Measurements from ENCODE around the gene SGSH. TPM values are rescaled to one million over a fixed set of nuclear protein-coding genes. Genes with fewer than 3 reads are reported as not detected.

Gene SGSH
- total and polyA plus RNA-seq, 3 donors from 2014 or later, result 19.8 to 50.3 (median 29.7) TPM

DNA sequence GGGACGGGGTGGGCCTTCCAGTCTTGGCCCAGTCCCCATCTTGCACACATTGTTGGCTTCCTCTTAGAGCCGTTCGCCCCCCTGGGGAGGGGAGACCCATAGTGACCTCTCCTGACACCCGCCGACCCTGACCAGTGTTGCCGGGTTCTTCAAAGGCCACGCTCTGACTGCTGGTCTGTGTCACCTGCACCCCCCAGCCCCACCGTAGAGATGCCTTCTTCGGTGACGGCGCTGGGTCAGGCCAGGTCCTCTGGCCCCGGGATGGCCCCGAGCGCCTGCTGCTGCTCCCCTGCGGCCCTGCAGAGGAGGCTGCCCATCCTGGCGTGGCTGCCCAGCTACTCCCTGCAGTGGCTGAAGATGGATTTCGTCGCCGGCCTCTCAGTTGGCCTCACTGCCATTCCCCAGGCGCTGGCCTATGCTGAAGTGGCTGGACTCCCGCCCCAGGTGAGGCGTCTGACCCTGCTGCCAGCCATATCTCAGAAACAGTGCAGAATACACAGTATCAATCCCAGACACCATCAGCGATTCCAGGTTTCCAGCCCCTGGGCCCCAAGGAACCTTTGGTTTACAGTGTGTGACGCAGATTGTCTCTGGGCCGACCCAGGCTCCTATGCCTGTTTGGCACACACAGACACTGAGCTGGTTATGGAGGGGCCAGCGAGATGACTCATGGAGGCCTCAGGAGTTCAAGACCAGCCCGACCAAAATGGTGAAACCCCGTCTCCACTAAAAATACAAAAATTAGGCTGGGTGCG lies 1.4 kb upstream of the SGSH start:
- no peak for DNase-seq
- H3K4me3 ChIP-seq, result peak overlapping the region; percentile 79 to 81
- WGBS, 2 donors, result 54 to 58% methylated on average over 16 to 28 of the region's 29 CpGs
- peak overlapping the region; percentile 86 to 87 for H3K27ac ChIP-seq
- H3K36me3 ChIP-seq (ENCODE audit: low read depth, missing control alignments), result no peaks in the 10 kb centered on the region
- H3K27me3 ChIP-seq, result no peaks in the 10 kb centered on the region
- TF ChIP-seq, protein P1, sequence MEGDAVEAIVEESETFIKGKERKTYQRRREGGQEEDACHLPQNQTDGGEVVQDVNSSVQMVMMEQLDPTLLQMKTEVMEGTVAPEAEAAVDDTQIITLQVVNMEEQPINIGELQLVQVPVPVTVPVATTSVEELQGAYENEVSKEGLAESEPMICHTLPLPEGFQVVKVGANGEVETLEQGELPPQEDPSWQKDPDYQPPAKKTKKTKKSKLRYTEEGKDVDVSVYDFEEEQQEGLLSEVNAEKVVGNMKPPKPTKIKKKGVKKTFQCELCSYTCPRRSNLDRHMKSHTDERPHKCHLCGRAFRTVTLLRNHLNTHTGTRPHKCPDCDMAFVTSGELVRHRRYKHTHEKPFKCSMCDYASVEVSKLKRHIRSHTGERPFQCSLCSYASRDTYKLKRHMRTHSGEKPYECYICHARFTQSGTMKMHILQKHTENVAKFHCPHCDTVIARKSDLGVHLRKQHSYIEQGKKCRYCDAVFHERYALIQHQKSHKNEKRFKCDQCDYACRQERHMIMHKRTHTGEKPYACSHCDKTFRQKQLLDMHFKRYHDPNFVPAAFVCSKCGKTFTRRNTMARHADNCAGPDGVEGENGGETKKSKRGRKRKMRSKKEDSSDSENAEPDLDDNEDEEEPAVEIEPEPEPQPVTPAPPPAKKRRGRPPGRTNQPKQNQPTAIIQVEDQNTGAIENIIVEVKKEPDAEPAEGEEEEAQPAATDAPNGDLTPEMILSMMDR (IDR thresholded peaks at IDR 0.05), result no peak
- no peak for TF ChIP-seq POLR2A (IDR thresholded peaks at IDR 0.05)
- H3K9me3 ChIP-seq, result no peaks in the 10 kb centered on the region
- H3K4me1 ChIP-seq, result peaks cover 12% of the 10 kb centered on the region
- intact Hi-C loops (cut with DNase I; ENCODE audit: low total_unique reads), result no loop called here

DNA sequence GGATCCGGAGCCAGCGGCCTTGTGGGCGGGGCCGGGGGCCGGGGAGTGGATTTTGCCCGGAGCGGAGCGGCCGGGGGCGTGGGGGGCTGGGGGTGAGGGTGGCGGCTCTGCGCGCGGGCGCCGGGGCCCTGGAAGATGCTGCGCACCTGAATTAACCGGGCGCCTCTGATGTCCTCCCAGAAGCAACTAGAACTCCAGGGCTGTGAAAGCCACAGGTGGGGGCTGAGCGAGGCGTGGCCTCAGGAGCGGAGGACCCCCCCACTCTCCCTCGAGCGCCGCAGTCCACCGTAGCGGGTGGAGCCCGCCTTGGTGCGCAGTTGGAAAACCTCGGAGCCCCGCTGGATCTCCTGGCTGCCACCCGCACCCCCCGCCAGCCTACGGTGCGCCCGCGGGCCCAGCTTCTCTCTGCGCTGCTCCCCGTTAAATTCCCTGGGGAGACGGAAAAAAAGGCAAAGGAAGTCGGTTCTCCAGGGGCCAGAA lies 643 bp upstream of the SGSH start:
- Histone ChIP-seq H3K27ac (peak overlapping the region; percentile 86 to 87), H3K4me3 (peak overlapping the region; percentile 79 to 81), H3K36me3 (ENCODE audit: low read depth, missing control alignments) (no peaks in the 10 kb centered on the region), H3K9me3 (no peaks in the 10 kb centered on the region), H3K4me1 (peaks cover 12% of the 10 kb centered on the region), H3K27me3 (no peaks in the 10 kb centered on the region)
- WGBS, 2 donors, result 2 to 3% methylated on average over 7 to 35 of the region's 41 CpGs
- DNase-seq, result peak; percentile 45
- intact Hi-C loops (cut with DNase I; ENCODE audit: low total_unique reads), result no loop called here
- TF ChIP-seq, protein P1 (IDR thresholded peaks at IDR 0.05), result no peak
- TF ChIP-seq POLR2A (IDR thresholded peaks at IDR 0.05), result no peak

DNA sequence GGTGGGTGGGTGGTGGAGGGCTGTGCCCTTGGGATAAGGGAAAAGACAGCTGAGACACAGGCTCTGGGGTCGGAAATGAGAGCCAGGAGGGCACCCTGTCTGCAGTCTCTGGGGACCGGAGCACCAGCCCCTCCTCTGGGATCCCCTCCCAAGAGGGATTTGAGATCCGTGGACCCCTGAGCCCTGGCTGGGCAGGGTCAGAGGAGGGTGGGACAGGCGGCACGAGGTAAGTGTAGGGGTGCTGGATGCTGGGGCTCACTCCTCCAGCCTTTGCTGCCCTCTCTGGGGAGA lies 425 bp downstream of the SGSH start:
- Histone ChIP-seq H3K4me3 (peak overlapping the region; percentile 79 to 81), H3K4me1 (peaks cover 12% of the 10 kb centered on the region), H3K9me3 (no peaks in the 10 kb centered on the region), H3K36me3 (ENCODE audit: low read depth, missing control alignments) (no peaks in the 10 kb centered on the region), H3K27me3 (no peaks in the 10 kb centered on the region), H3K27ac (peak overlapping the region; percentile 86 to 87)
- intact Hi-C loops (cut with DNase I; ENCODE audit: low total_unique reads), result no loop called here
- no peak for DNase-seq
- TF ChIP-seq, protein P1 (IDR thresholded peaks at IDR 0.05), result no peak
- TF ChIP-seq POLR2A (IDR thresholded peaks at IDR 0.05), result no peak
- WGBS, 2 donors, result 0 to 4% methylated on average over 5 of the region's 5 CpGs

DNA sequence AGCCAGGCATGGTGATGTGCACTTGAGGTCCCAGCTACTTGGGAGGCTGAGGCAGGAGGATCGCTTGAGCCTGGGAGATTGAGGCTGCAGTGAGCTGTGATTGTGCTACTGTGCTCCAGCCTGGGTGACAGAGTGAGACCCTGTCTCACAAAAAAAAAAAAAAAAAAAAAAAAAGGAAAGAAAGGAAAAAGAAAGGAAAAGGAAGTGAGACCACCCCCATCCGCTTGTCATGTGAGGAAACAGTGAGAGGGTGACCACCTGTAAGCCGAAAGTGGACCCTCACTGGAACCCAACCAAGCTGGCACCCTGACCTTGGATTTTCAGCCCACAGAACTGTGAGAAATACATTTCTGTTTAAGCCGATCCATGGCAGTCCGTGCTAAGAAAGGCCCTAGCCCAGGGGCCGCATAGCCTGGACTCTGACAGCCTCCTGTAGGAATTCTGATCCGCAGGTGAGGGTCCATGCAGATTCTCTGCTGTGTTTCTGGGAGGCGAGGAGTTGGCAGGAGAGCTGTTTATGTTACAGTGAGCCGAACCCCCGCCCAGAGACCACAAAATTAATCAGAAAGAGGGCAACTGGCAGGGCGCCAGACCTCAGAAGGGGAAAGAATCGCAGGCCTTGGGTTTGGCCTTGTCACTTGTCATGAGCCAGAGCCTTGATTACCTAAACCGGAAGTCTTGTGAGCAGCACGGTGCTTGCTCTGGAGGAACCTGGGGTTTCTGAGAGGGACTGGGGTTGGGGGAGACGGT lies 945 bp downstream of the SGSH start:
- intact Hi-C loops (cut with DNase I; ENCODE audit: low total_unique reads), result no loop called here
- Histone ChIP-seq H3K36me3 (ENCODE audit: low read depth, missing control alignments) (no peaks in the 10 kb centered on the region), H3K9me3 (no peaks in the 10 kb centered on the region), H3K4me1 (peaks cover 12% of the 10 kb centered on the region), H3K27me3 (no peaks in the 10 kb centered on the region), H3K27ac (peak overlapping the region; percentile 86 to 87), H3K4me3 (peak overlapping the region; percentile 79 to 81)
- 35 to 37% methylated on average over 15 of the region's 15 CpGs for WGBS, 2 donors
- peak; percentile 73 for DNase-seq
- TF ChIP-seq, protein P1 (IDR thresholded peaks at IDR 0.05), result no peak
- no peak for TF ChIP-seq POLR2A (IDR thresholded peaks at IDR 0.05)

Data from testis (tissue), 3 donors.